Activated naive CD4-positive, alpha-beta T cell treated with anti-CD3 and anti-CD28 coated beads for 36 hours (primary cell): ENCODE measurements around the gene MYO9A. TPM values are rescaled to one million over a fixed set of nuclear protein-coding genes. Genes with fewer than 3 reads are reported as not detected.

ENCODE experiments used
- CTCF ChIA-PET: fragments of 350-600 bp; sonication (Branson Sonifier 250); formaldehyde crosslinking; loops from one replicate; lab custom pipeline; 2021; ENCODE audit warnings: antibody characterized with exemption; lab: Charles Lee
- DNase-seq: peaks from one replicate; pipeline ENCODE4 v3.0.0-alpha.2; 2020
- H3K27ac Mint-ChIP-seq: one replicate; pipeline ENCODE4 v1.8.0; 2021; ENCODE audit warnings: mild to moderate bottlenecking, mixed read lengths
- H3K27me3 Mint-ChIP-seq: one replicate; pipeline ENCODE4 v1.8.0; 2021; ENCODE audit warnings: low read depth, mixed read lengths
- H3K36me3 Mint-ChIP-seq: one replicate; pipeline ENCODE4 v1.8.0; 2021; ENCODE audit warnings: low read depth, mixed read lengths
- H3K4me1 Mint-ChIP-seq: one replicate; pipeline ENCODE4 v1.8.0; 2021; ENCODE audit warnings: low read depth, mixed read lengths
- H3K4me3 Mint-ChIP-seq: one replicate; pipeline ENCODE4 v1.8.0; 2021; ENCODE audit warnings: mild to moderate bottlenecking, moderate library complexity, mixed read lengths
- H3K9me3 Mint-ChIP-seq: one replicate; pipeline ENCODE4 v1.8.0; 2021; ENCODE audit warnings: mixed read lengths
- intact Hi-C: fragments of 100-400 bp; cut with micrococcal nuclease; formaldehyde crosslinking; loops from one replicate; pipeline ENCODE4 v1.15.1; 2023
- total RNA-seq, 2 experiments: library from RNA; stranded (reverse); gene quantifications; one replicate each; pipeline ENCODE4 v1.2.3, GENCODE V29; 2021

The MYO9A gene
- 10 to 100 TPM in 1 of 2 experiments, 1 to 10 TPM in 1; 9.5 to 10.0 TPM for total RNA-seq

DNA sequence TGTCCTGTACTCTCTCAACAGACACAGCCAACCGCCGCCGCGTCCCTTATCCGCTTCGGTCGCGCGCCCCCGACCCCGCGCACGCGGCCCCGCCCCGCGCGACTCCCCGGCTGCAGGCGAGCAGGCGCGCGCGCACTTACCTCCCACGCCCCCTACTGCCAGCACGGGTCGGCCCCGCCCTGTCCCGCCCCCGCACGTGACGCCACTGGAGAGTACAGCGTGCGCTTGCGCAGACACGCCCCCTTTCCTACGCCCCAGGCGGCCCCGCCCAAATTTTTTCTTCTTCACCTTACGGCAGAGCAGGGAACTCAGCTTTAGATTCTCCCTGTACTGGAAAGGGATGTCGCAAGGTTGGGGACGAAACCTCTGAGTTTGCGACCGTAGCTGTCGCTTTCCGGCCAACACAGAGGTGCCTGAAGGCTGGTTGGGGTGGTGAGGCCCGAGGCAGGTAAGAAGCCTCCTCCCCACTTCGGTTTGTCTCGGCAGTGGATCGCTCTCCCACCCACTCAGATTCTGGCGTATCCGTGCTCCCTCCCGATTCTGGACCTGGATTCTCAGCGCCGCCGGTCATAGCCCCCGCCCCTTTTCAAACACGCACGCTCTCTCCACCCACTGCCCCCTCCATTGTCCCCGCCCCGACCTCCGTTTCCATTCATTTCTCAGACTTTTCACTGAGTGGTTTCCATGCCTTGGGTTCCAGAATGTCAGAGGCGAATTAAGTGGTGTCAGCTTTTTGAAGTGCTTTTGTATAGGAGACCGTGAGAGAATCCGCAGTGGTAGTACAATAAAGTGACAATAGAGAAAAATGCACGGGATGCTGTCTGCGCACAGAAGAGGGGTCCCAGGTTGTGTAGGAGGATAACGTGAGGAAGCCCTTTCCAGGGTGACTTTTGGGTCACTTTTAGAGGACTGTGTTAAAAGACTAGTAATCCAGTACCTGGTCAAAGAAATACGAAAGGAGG is at the start of gene MYO9A, which contains the start of gene SENP8:
Gene MYO9A, minus strand, starts transcription at position 134 of the 962 bp plus-strand sequence. CDS start 71,587 bp downstream, outside the sequence.
Gene SENP8, plus strand, starts transcription at position 387 of the 962 bp plus-strand sequence. CDS start 21,221 bp downstream, outside the sequence.
- Mint-ChIP-seq H3K4me3 (peak within 1 kb of the TSS; percentile 95), H3K36me3 (no peaks in the 10 kb centered on the region), H3K27me3 (no peaks in the 10 kb centered on the region), H3K9me3 (no peaks in the 10 kb centered on the region), H3K4me1 (peaks cover 29% of the 10 kb centered on the region), H3K27ac (peak within 1 kb of the TSS; percentile 97)
- intact Hi-C loops, result loop anchor here (1.0 to 10.0 kb wide), 6 partner anchors 110 to 1517 kb away; partner anchors contain the start of genes HEXA, NPTN and PARP6
- DNase-seq, result peak; percentile 99
- CTCF ChIA-PET, result interaction anchor here (0.6 kb wide), 2 partner anchors 165 to 394 kb away, joined by 3 to 4 read pairs; no protein-coding TSS in a partner anchor

DNA sequence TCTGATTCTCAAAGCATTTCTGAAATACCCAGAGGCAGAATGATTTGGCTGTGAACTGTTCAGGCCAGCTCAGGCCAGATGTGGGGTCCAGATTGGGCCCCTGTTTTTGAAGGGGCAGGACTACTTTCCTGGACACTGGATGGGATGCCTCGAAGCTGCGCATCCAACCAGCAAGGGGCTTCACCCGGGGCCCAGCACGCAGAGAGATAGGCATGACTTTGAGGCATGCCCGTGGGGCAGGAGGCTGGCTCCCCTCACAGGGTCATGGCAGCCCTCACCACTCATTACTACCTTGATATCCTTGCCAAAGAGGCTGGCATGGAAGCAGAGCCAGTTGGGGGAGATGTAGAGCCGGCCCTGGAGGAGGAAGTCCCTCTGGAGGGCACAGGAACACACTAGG is 49.5 kb upstream of the MYO9A start:
- Mint-ChIP-seq H3K4me1 (no peaks in the 10 kb centered on the region), H3K4me3 (no peak overlapping the region), H3K27me3 (no peaks in the 10 kb centered on the region), H3K36me3 (no peaks in the 10 kb centered on the region), H3K27ac (no peak overlapping the region), H3K9me3 (no peaks in the 10 kb centered on the region)
- no peak for DNase-seq
- intact Hi-C loops, result no loop called here
- CTCF ChIA-PET, result interaction anchor here (1.1 kb wide), 1 partner anchor 11 kb away, joined by 3 read pairs; no protein-coding TSS in a partner anchor

- CTCF ChIA-PET, result interaction anchor here (1.1 kb wide), 1 partner anchor 10 kb away, joined by 3 read pairs; no protein-coding TSS in a partner anchor
- no peak for DNase-seq
- Mint-ChIP-seq H3K27me3 (no peaks in the 10 kb centered on the region), H3K4me1 (no peaks in the 10 kb centered on the region), H3K27ac (no peak overlapping the region), H3K9me3 (no peaks in the 10 kb centered on the region), H3K36me3 (no peaks in the 10 kb centered on the region), H3K4me3 (no peak overlapping the region)
- intact Hi-C loops, result no loop called here
Observed at GRCh38 chr15:72166716-72167417, 48.9 kb upstream of the MYO9A start.

GRCh38 chr15:72163719-72164118 is 45.8 kb upstream of the MYO9A start:
- CTCF ChIA-PET, result interaction anchor here (0.6 kb wide), 1 partner anchor 143 kb away, joined by 3 read pairs; no protein-coding TSS in a partner anchor
- DNase-seq, result no peak
- H3K36me3 Mint-ChIP-seq, result no peaks in the 10 kb centered on the region
- intact Hi-C loops, result no loop called here
- no peak overlapping the region for H3K4me3 Mint-ChIP-seq
- no peaks in the 10 kb centered on the region for H3K4me1 Mint-ChIP-seq
- H3K27ac Mint-ChIP-seq, result no peak overlapping the region
- no peaks in the 10 kb centered on the region for H3K9me3 Mint-ChIP-seq
- no peaks in the 10 kb centered on the region for H3K27me3 Mint-ChIP-seq

GRCh38 chr15:72162569-72162968 is 44.6 kb upstream of the MYO9A start:
- CTCF ChIA-PET, result interaction anchor here (0.7 to 1.2 kb wide), 2 partner anchors 9 to 69 kb away, joined by 3 read pairs; no protein-coding TSS in a partner anchor
- intact Hi-C loops, result no loop called here
- H3K4me1 Mint-ChIP-seq, result no peaks in the 10 kb centered on the region
- H3K27ac Mint-ChIP-seq, result no peak overlapping the region
- no peak overlapping the region for H3K4me3 Mint-ChIP-seq
- no peak for DNase-seq
- H3K9me3 Mint-ChIP-seq, result no peaks in the 10 kb centered on the region
- H3K27me3 Mint-ChIP-seq, result no peaks in the 10 kb centered on the region
- H3K36me3 Mint-ChIP-seq, result no peaks in the 10 kb centered on the region

DNA sequence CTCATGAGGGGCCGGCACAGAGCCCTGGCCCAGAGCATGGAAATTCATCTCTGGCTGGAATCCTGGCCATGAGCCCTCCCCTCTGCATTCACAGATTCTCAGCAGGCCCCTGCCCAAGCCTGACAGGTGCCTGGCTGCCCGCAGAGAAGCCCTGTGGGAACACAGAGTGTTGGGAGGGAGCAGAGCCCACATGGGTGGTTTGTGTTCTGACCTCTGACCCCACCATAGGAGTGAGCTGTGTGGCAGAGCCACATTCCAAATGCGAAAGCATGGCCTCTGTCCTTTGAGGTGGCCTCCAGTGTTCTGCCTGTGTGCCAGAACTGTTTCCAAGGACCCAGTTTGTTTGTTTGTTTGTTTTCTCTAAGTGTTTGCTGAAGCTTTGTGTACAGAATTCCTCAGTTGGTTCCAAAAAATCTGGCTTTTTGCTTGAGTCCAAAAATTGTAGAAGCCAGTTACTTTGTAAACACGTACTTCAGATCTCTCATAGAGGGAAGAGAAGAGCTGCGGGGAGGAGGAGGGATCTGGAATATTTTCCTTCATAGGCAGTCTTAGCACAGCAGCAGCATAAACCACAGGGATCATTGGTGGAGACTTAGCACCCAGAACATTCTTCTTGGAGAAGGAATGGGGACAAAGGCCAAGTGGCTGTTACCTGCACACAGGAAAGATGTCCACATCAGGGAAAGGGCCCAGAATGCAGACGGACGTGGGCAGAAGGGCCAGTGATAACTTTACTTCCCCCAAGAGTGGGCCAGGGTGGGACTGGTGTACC is 43.6 kb upstream of the MYO9A start:
- CTCF ChIA-PET, result no interaction called here
- Mint-ChIP-seq H3K4me3 (no peak overlapping the region), H3K9me3 (no peaks in the 10 kb centered on the region), H3K36me3 (no peaks in the 10 kb centered on the region), H3K4me1 (no peaks in the 10 kb centered on the region), H3K27me3 (no peaks in the 10 kb centered on the region), H3K27ac (no peak overlapping the region)
- intact Hi-C loops, result no loop called here
- no peak for DNase-seq

GRCh38 chr15:72160696-72161245 is 42.8 kb upstream of the MYO9A start:
- CTCF ChIA-PET, result no interaction called here
- H3K4me1 Mint-ChIP-seq, result peaks cover 2% of the 10 kb centered on the region
- no peak for DNase-seq

DNA sequence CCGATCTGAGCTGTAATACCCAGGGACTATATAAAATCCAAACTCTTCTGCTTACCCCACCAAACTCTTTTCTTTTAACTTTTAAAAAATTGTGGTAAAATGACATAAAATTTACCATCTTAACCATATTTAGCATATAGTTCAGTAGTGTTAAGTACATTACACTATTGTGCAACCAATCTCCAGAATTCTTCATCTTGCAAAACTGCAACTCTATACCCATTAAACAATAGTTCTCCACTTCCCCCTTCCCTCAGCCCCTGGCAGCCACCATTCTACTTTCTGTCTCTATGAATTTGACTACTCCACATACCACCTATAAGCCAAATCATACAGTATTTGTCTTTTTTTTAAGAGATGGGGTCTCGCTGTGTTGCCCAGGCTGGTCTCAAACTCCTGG is 39.0 kb upstream of the MYO9A start:
- Mint-ChIP-seq H3K4me3 (no peak overlapping the region), H3K27me3 (peaks cover 2% of the 10 kb centered on the region), H3K9me3 (no peaks in the 10 kb centered on the region)

More at GRCh38 chr15:72160696-72161245, 42.8 kb upstream of the MYO9A start:
- Mint-ChIP-seq H3K4me3 (no peak overlapping the region), H3K9me3 (no peaks in the 10 kb centered on the region), H3K27me3 (no peaks in the 10 kb centered on the region), H3K36me3 (no peaks in the 10 kb centered on the region), H3K27ac (no peak overlapping the region)
- intact Hi-C loops, result no loop called here

GRCh38 chr15:72155635-72156616 is 38.0 kb upstream of the MYO9A start:
- CTCF ChIA-PET, result interaction anchor here (0.6 to 3.3 kb wide), 27 partner anchors 9 to 851 kb away, joined by 3 to 29 read pairs (median 3); no protein-coding TSS in a partner anchor

More for the DNA sequence above, 39.0 kb upstream of the MYO9A start:
- DNase-seq, result no peak
- CTCF ChIA-PET, result interaction anchor here (0.6 to 3.3 kb wide), 18 partner anchors 10 to 850 kb away, joined by 3 to 29 read pairs (median 4); no protein-coding TSS in a partner anchor
- Mint-ChIP-seq H3K36me3 (no peaks in the 10 kb centered on the region), H3K27ac (no peak overlapping the region), H3K4me1 (peaks cover 4% of the 10 kb centered on the region)
- intact Hi-C loops, result loop anchor here (1.0 to 5.0 kb wide), 4 partner anchors 356 to 710 kb away; no protein-coding TSS in a partner anchor

GRCh38 chr15:72155003-72155621 is 37.2 kb upstream of the MYO9A start:
- Mint-ChIP-seq H3K4me3 (no peak overlapping the region), H3K36me3 (no peaks in the 10 kb centered on the region), H3K27me3 (peaks cover 2% of the 10 kb centered on the region), H3K27ac (no peak overlapping the region), H3K4me1 (peaks cover 4% of the 10 kb centered on the region), H3K9me3 (no peaks in the 10 kb centered on the region)
- CTCF ChIA-PET, result interaction anchor here (1.0 to 3.3 kb wide), 4 partner anchors 10 to 412 kb away, joined by 3 to 29 read pairs (median 13); no protein-coding TSS in a partner anchor
- DNase-seq, result no peak
- intact Hi-C loops, result loop anchor here (5.0 kb wide), 1 partner anchor 708 kb away; no protein-coding TSS in a partner anchor

More at GRCh38 chr15:72155635-72156616, 38.0 kb upstream of the MYO9A start:
- Mint-ChIP-seq H3K27ac (no peak overlapping the region), H3K4me3 (peak overlapping the region; percentile 60), H3K9me3 (no peaks in the 10 kb centered on the region), H3K36me3 (no peaks in the 10 kb centered on the region), H3K27me3 (peaks cover 2% of the 10 kb centered on the region), H3K4me1 (peaks cover 4% of the 10 kb centered on the region)
- intact Hi-C loops, result loop anchor here (1.0 to 5.0 kb wide), 4 partner anchors 355 to 709 kb away; no protein-coding TSS in a partner anchor
- DNase-seq, result peak; percentile 92
